Chondrocyte (in vitro differentiated cells): ENCODE measurements around the gene MSANTD4. TPM values are rescaled to one million over a fixed set of nuclear protein-coding genes. Genes with fewer than 3 reads are reported as not detected.

Experiments used
- DNase-seq: peaks from one replicate; pipeline ENCODE4 v3.0.0; 2021; ENCODE audit warnings: mixed read lengths, low spot score
- H3K27ac Mint-ChIP-seq: one replicate; pipeline ENCODE4 v1.8.0; 2021; ENCODE audit warnings: mild to moderate bottlenecking, moderate library complexity, mixed read lengths; ENCODE audit not compliant: unreplicated experiment
- H3K27me3 Mint-ChIP-seq: 2 replicates; pipeline ENCODE4 v1.8.0; 2021; ENCODE audit warnings: low read depth, mixed read lengths
- H3K36me3 Mint-ChIP-seq: 2 replicates; pipeline ENCODE4 v1.8.0; 2021; ENCODE audit warnings: low read depth, mixed read lengths
- H3K4me1 Mint-ChIP-seq: 2 replicates; pipeline ENCODE4 v1.8.0; 2021; ENCODE audit warnings: low read depth, mild to moderate bottlenecking, mixed read lengths
- H3K4me3 Mint-ChIP-seq: one replicate; pipeline ENCODE4 v1.8.0; 2021; ENCODE audit warnings: mild to moderate bottlenecking, moderate library complexity, mixed read lengths; ENCODE audit not compliant: unreplicated experiment
- H3K9me3 Mint-ChIP-seq: 2 replicates; pipeline ENCODE4 v1.8.0; 2021; ENCODE audit warnings: low read depth, mixed read lengths
- total RNA-seq: library from RNA; stranded (reverse); gene quantifications from 3 replicates; pipeline ENCODE4 v1.2.1, GENCODE V29; 2021
- TF ChIP-seq, protein P1 (sequence below): fragments of 200-600 bp; sonication (generic); IDR thresholded peaks from 2 replicates; pipeline ENCODE4 v1.5.0; 2021; ENCODE audit warnings: antibody characterized with exemption, mild to moderate bottlenecking, moderate library complexity

The MSANTD4 gene
- total RNA-seq, 1 donor from 2014 or later: 18.2 TPM

DNA sequence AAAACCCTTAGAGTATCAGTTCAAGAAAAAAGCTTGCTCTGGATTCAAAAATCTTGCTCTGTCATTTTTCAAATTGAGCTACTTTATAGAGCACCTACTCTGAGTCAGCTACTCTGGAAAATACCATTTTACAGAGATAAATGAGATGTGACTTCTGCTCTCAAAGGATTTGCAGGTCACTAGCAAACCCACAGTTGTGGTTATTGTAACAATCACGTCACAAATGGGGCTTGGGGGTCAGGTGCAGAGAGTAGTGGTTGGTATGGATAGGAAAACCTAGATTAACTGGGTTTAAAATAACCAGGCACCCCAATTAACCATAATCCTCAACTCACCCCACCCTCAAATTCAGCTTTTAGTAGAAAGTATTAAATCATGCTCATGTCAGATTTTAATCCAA is 52.3 kb downstream of the MSANTD4 start:
- no peak overlapping the region for H3K4me3 Mint-ChIP-seq

DNA sequence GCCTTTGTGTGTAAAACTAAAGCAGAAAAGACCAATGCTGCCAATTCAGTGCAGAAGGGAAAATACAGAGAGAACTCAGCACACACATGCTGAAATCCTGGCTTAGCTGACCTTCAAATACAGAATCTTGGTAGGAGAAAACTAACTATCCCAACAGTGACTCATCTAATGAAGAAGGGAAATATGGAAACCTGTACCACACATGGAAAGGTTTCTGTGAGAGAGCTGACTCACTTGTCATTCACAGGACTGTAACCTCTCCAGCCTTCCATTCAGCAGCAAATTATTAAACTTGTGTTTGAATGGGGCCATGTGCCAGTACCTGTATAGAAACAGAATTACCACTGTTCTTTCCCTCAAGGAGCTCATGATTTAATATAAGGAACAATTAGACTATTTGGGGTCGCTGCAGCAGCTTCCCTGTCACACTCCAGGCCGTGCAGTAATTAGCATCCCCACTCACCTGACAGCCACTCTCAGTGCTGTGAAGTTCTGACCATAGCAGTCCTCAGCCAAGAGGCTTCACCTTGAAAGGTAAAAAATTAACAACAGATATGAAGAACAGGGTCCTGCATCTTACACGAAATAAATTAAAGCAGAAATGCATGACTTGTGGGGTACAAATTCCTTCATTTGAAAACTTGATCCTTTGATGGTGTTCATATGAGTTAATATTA is 53.9 kb downstream of the MSANTD4 start:
- H3K36me3 Mint-ChIP-seq: no peaks in the 10 kb centered on the region
- no peak for DNase-seq
- no peaks in the 10 kb centered on the region for H3K9me3 Mint-ChIP-seq
- no peak overlapping the region for H3K27ac Mint-ChIP-seq
- H3K4me1 Mint-ChIP-seq: no peaks in the 10 kb centered on the region
- TF ChIP-seq, protein P1, sequence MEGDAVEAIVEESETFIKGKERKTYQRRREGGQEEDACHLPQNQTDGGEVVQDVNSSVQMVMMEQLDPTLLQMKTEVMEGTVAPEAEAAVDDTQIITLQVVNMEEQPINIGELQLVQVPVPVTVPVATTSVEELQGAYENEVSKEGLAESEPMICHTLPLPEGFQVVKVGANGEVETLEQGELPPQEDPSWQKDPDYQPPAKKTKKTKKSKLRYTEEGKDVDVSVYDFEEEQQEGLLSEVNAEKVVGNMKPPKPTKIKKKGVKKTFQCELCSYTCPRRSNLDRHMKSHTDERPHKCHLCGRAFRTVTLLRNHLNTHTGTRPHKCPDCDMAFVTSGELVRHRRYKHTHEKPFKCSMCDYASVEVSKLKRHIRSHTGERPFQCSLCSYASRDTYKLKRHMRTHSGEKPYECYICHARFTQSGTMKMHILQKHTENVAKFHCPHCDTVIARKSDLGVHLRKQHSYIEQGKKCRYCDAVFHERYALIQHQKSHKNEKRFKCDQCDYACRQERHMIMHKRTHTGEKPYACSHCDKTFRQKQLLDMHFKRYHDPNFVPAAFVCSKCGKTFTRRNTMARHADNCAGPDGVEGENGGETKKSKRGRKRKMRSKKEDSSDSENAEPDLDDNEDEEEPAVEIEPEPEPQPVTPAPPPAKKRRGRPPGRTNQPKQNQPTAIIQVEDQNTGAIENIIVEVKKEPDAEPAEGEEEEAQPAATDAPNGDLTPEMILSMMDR: no peak
- H3K4me3 Mint-ChIP-seq: no peak overlapping the region
- H3K27me3 Mint-ChIP-seq: no peaks in the 10 kb centered on the region

More for the DNA sequence above, 52.3 kb downstream of the MSANTD4 start:
- no peaks in the 10 kb centered on the region for H3K27me3 Mint-ChIP-seq
- no peaks in the 10 kb centered on the region for H3K36me3 Mint-ChIP-seq
- no peak overlapping the region for H3K27ac Mint-ChIP-seq
- no peaks in the 10 kb centered on the region for H3K4me1 Mint-ChIP-seq
- TF ChIP-seq, protein P1: no peak
- no peak for DNase-seq
- H3K9me3 Mint-ChIP-seq: no peaks in the 10 kb centered on the region

DNA sequence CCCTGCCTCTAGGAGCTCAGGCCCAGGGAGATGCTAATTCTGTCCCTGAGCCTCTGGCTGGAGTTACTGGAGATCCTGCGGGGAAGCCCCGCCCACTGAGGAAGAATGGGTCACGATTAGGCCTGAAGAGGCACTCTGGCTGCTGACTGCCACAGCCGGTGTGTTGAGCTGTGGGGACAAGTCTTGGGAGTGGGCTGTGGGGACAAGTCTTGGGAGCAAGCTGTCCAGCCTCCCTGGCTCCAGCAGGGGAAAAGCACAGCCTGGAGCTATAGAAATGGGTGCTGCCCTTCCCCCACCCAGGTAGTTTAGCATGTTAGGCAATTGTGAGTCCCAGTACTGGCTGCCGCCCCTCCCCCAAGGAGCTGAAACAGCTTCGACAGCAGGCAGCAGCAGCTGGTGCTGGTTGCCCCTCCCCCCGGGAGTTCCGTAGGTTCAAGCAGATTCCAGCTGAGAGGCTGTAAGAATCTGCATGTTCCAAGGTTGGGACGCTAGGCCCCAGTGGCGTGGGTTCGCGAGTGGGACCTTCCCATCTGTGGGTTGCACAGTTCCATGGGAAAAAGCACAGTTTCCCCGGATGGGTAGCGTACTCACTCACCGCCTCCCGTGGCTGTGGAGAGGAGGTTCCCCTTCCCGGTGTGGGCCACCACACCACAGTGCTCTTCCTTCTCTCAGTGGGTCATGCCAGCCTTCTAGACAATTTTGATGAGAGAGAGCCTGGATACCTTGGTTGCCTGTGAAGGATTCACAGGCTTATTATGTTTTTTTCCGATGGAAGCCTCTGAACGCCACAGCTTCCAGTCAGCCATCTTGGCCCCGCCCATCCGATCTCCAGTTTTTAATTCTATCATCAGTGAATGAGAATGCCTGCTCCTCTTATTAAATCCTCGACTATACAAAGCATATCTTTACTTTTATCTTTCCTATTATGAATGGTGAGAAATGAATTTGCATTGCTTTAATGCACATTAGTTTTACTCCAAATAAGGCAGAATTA is 61.5 kb downstream of the MSANTD4 start:
- DNase-seq: peak; percentile 61
- TF ChIP-seq, protein P1: no peak
- H3K27me3 Mint-ChIP-seq: peaks cover 2% of the 10 kb centered on the region
- no peak overlapping the region for H3K27ac Mint-ChIP-seq
- no peak overlapping the region for H3K4me3 Mint-ChIP-seq
- H3K4me1 Mint-ChIP-seq: no peaks in the 10 kb centered on the region
- H3K36me3 Mint-ChIP-seq: no peaks in the 10 kb centered on the region
- H3K9me3 Mint-ChIP-seq: peaks cover 15% of the 10 kb centered on the region

Other genes starting within 250 kb of the MSANTD4 start
- 3.5 to 4.0 TPM (median 4.0 TPM) in 3 replicates for gene KBTBD3, start 55.1 kb upstream of the MSANTD4 start, total RNA-seq
- 38.1 to 41.0 TPM (median 39.0 TPM) in 3 replicates for gene AASDHPPT, start 55.4 kb upstream of the MSANTD4 start, total RNA-seq